Endodermal cell (in vitro differentiated cells): ENCODE data around the gene SLC5A10. TPM values are rescaled to one million over a fixed set of nuclear protein-coding genes. Genes with fewer than 3 reads are reported as not detected.

Experiments
- DNase-seq: peaks from one replicate; pipeline ENCODE4 v3.0.0-alpha.2; 2017
- H3K27ac ChIP-seq: 2 replicates; pipeline ENCODE4 v1.5.1; 2013; ENCODE audit warnings: mild to moderate bottlenecking, low read depth, low read length, moderate library complexity
- H3K27me3 ChIP-seq: 2 replicates; pipeline ENCODE4 v1.6.1; 2013; ENCODE audit warnings: mild to moderate bottlenecking, low read length, moderate library complexity; ENCODE audit not compliant: insufficient read depth, control insufficient read depth, poor library complexity, severe bottlenecking
- H3K36me3 ChIP-seq: 2 replicates; pipeline ENCODE4 v1.7.0; 2013; ENCODE audit warnings: mild to moderate bottlenecking, low read length, moderate library complexity; ENCODE audit not compliant: control insufficient read depth, insufficient read depth
- H3K4me1 ChIP-seq: one replicate; pipeline ENCODE4 v1.7.0; 2013; ENCODE audit warnings: low read length; ENCODE audit not compliant: control insufficient read depth, insufficient read depth
- H3K4me3 ChIP-seq: 2 replicates; pipeline ENCODE4 v1.5.1; 2013; ENCODE audit warnings: mild to moderate bottlenecking, low read length, moderate library complexity
- H3K9ac ChIP-seq: 2 replicates; pipeline ENCODE4 v1.6.1; 2013; ENCODE audit warnings: mild to moderate bottlenecking, low read length, moderate library complexity; ENCODE audit not compliant: poor library complexity, severe bottlenecking; ENCODE audit errors: extremely low read depth
- H3K9me3 ChIP-seq: 2 replicates; pipeline ENCODE4 v1.6.1; 2013; ENCODE audit warnings: mild to moderate bottlenecking, low read length, moderate library complexity; ENCODE audit not compliant: control insufficient read depth
- H3K27ac Mint-ChIP-seq: 2 replicates; pipeline ENCODE4 v1.8.0; 2020; ENCODE audit warnings: mixed read lengths
- H3K27me3 Mint-ChIP-seq: 2 replicates; pipeline ENCODE4 v1.8.0; 2021; ENCODE audit warnings: mild to moderate bottlenecking, mixed read lengths; ENCODE audit not compliant: insufficient read depth
- H3K36me3 Mint-ChIP-seq: 2 replicates; pipeline ENCODE4 v1.8.0; 2020; ENCODE audit warnings: low read depth, mixed read lengths
- H3K4me1 Mint-ChIP-seq: 2 replicates; pipeline ENCODE4 v1.8.0; 2020; ENCODE audit warnings: mixed read lengths
- H3K4me3 Mint-ChIP-seq: 2 replicates; pipeline ENCODE4 v1.8.0; 2020; ENCODE audit warnings: mild to moderate bottlenecking, moderate library complexity, mixed read lengths
- H3K9me3 Mint-ChIP-seq: 2 replicates; pipeline ENCODE4 v1.8.0; 2020; ENCODE audit warnings: mild to moderate bottlenecking, mixed read lengths
- CTCF ChIP-seq: fragments of 200-600 bp; sonication (generic); conservative IDR thresholded peaks from 2 replicates; pipeline ENCODE4 v1.5.0; 2021; ENCODE audit warnings: antibody characterized with exemption, mild to moderate bottlenecking
- WGBS, 2 experiments: methylation state at CpG; one replicate each; pipeline versions ENCODE4 v1.1.5 to v1.1.7; 2013; ENCODE audit warnings: missing lambda C conversion rate in 2 of 2, mixed read lengths in 1 of 2; ENCODE audit not compliant: insufficient coverage in 1 of 2, insufficient read length in 1 of 2; 5-methylcytosine and 5-hydroxymethylcytosine counted together
- total RNA-seq, 2 donors: library from RNA; stranded (reverse); fragmentation: NEBNext Ultra II Directional in 1 of 2; extraction: Animal tissue kit (Norgen Biotek cat#: 25700) in 1 of 2; gene quantifications; 2 replicates in 1 of 2; 3 replicates in 1 of 2; pipeline ENCODE4 v1.2.1, GENCODE V29; 2021

Gene SLC5A10
- total RNA-seq, 2 donors from 2014 or later = 0.11 to 0.29 TPM

DNA sequence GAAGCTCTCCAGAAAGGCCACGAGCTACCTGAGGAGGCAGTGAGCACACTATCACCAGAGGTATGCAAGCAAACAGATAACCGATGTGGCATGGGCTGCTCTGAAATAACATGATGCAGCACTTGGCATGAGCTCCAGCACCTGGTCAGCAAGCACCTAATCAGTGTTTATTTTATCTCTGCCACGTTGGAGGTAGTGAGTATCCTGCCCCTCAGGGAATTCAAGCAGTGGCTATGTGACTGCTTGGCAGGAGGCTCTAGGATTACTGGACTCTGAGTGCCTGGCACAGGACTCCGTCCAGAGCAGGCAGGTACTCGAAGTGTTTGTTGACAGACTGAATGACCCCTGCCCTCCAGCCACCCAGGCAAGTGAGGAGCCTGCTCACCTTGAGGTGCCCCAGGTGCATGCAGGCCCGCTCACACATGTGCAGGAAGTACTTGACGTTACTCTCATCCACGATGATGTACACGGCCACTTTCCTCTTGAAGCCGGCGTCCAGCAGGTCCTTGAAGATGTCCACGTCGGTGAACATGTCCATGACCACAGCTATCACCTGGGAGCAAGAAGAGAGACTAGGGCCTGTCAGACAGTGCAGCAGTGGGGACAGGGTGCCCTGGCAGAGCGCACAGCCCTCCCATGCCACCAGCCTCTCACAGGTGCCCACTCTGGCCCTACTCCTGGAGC, 36.0 kb downstream of the SLC5A10 start:
- H3K27me3 Mint-ChIP-seq = no peaks in the 10 kb centered on the region
- Histone ChIP-seq H3K9me3 (no peaks in the 10 kb centered on the region), H3K9ac (no peak overlapping the region), H3K27me3 (no peaks in the 10 kb centered on the region), H3K27ac (no peak overlapping the region), H3K4me1 (no peaks in the 10 kb centered on the region), H3K4me3 (no peak overlapping the region), H3K36me3 (peaks cover 20% of the 10 kb centered on the region)
- H3K27ac Mint-ChIP-seq = no peak overlapping the region
- peaks cover 23% of the 10 kb centered on the region for H3K36me3 Mint-ChIP-seq
- DNase-seq = no peak
- 93 to 95% methylated on average over 13 to 14 of the region's 14 CpGs for WGBS, 2 experiments
- H3K9me3 Mint-ChIP-seq = no peaks in the 10 kb centered on the region
- H3K4me1 Mint-ChIP-seq = no peaks in the 10 kb centered on the region
- no peak overlapping the region for H3K4me3 Mint-ChIP-seq
- no peak for TF ChIP-seq CTCF

DNA sequence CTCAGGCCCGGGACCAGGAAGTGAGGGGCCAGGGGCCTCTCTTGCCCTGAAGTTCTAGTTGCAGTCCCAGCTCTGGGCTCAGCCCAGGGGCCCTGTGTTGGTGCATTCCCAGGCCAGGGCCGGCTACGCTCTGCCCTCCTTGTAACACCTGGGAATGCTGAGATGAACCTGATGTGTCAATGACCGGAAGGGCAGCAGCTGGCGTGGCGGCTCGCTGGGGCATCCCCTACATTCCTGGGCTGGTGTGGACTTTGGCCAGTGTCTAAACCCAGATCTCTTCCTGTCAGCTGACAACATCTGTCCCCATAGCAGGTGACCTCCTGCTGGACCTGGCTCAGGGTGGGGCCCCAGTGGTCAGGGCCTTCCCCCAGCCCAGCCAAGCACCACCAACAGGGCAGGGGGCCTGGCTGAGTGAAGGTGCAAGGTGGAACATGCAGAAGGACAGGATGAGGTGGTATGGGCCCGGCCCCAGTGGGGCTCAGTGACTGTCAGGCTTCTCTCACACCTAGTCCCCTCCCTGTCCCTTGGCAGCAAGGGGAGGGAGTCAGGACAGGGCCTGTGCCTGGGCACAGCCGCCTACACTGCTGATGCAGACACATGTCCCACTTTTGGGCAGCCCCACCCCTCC, 36.7 kb downstream of the SLC5A10 start:
- H3K4me1 ChIP-seq = no peaks in the 10 kb centered on the region
- H3K4me1 Mint-ChIP-seq = no peaks in the 10 kb centered on the region
- 95 to 97% methylated on average over 5 to 9 of the region's 9 CpGs for WGBS, 2 experiments
- DNase-seq = no peak
- H3K4me3 Mint-ChIP-seq = no peak overlapping the region
- no peaks in the 10 kb centered on the region for H3K9me3 Mint-ChIP-seq
- TF ChIP-seq CTCF = no peak
- peaks cover 16% of the 10 kb centered on the region for H3K36me3 ChIP-seq
- no peak overlapping the region for H3K9ac ChIP-seq
- no peaks in the 10 kb centered on the region for H3K9me3 ChIP-seq
- H3K27ac Mint-ChIP-seq = no peak overlapping the region
- no peaks in the 10 kb centered on the region for H3K27me3 ChIP-seq
- no peak overlapping the region for H3K27ac ChIP-seq
- H3K36me3 Mint-ChIP-seq = peaks cover 21% of the 10 kb centered on the region
- H3K27me3 Mint-ChIP-seq = no peaks in the 10 kb centered on the region
- H3K4me3 ChIP-seq = no peak overlapping the region

- H3K36me3 ChIP-seq = peaks cover 22% of the 10 kb centered on the region
- no peak overlapping the region for H3K4me3 Mint-ChIP-seq
- no peak for DNase-seq
- H3K36me3 Mint-ChIP-seq = peaks cover 21% of the 10 kb centered on the region
- H3K27ac Mint-ChIP-seq = no peak overlapping the region
- no peak overlapping the region for H3K4me3 ChIP-seq
- TF ChIP-seq CTCF = no peak
- no peaks in the 10 kb centered on the region for H3K27me3 ChIP-seq
- H3K27me3 Mint-ChIP-seq = no peaks in the 10 kb centered on the region
- H3K4me1 ChIP-seq = no peaks in the 10 kb centered on the region
- WGBS, 2 experiments = 89 to 100% methylated on average over 2 to 6 of the region's 6 CpGs
- no peak overlapping the region for H3K9ac ChIP-seq
- H3K4me1 Mint-ChIP-seq = no peaks in the 10 kb centered on the region
- no peak overlapping the region for H3K27ac ChIP-seq
- H3K9me3 Mint-ChIP-seq = peaks cover 6% of the 10 kb centered on the region
- peaks cover 4% of the 10 kb centered on the region for H3K9me3 ChIP-seq
Observed at GRCh38 chr17:18990331-18990730, 38.4 kb downstream of the SLC5A10 start.
